ENCODE measurements around the gene ARID3B.
A peak's percentile ranks its signal among the peaks of the same experiment; 100 is the strongest.
"Not testable (repeated sequence)": the region's sequence is repeated elsewhere in the genome, so short reads cannot be mapped to it uniquely, and the experiment has no call there.

ARID3B gene

GRCh38 chr15:74624020-74624602 is 83.1 kb downstream of the ARID3B start:
- no peak for DNase-seq

GRCh38 chr15:74625693-74626092 is 84.7 kb downstream of the ARID3B start:
- DNase-seq, result no peak

- DNase-seq, result no peak
Observed at GRCh38 chr15:74626336-74626735, 85.3 kb downstream of the ARID3B start.

GRCh38 chr15:74626752-74627692 is 86.0 kb downstream of the ARID3B start:
- DNase-seq, result no peak

GRCh38 chr15:74627766-74628165 is 86.7 kb downstream of the ARID3B start:
- no peak for DNase-seq

- no peak for DNase-seq
Observed at GRCh38 chr15:74628199-74628598, 87.2 kb downstream of the ARID3B start.

GRCh38 chr15:74628949-74629348 is 87.9 kb downstream of the ARID3B start:
- DNase-seq, result no peak

GRCh38 chr15:74629696-74630095 is 88.7 kb downstream of the ARID3B start:
- not testable (repeated sequence) for DNase-seq

GRCh38 chr15:74630284-74631086 is 89.5 kb downstream of the ARID3B start:
- DNase-seq, result no peak

GRCh38 chr15:74631087-74631385 is 90.0 kb downstream of the ARID3B start:
- DNase-seq, result no peak

GRCh38 chr15:74631408-74631807 is 90.4 kb downstream of the ARID3B start:
- DNase-seq, result no peak

GRCh38 chr15:74631935-74632560 is 91.0 kb downstream of the ARID3B start:
- peak; percentile 64 for DNase-seq

- DNase-seq, result no peak
Observed at GRCh38 chr15:74632601-74633000, 91.6 kb downstream of the ARID3B start.

- DNase-seq, result no peak
Observed at GRCh38 chr15:74633781-74634180, 92.8 kb downstream of the ARID3B start.

GRCh38 chr15:74635228-74635627 is 94.2 kb downstream of the ARID3B start:
- DNase-seq, result peak; percentile 74

- DNase-seq, result no peak
Observed at GRCh38 chr15:74636984-74637383, 96.0 kb downstream of the ARID3B start.

- no peak for DNase-seq
Observed at GRCh38 chr15:74641151-74641550, 100.1 kb downstream of the ARID3B start.

- no peak for DNase-seq
Observed at GRCh38 chr15:74642348-74642733, 101.3 kb downstream of the ARID3B start.

GRCh38 chr15:74642734-74643664 is 102.0 kb downstream of the ARID3B start:
- DNase-seq, result no peak

- no peak for DNase-seq
Observed at GRCh38 chr15:74643665-74644204, 102.7 kb downstream of the ARID3B start.

- no peak for DNase-seq
Observed at GRCh38 chr15:74646480-74646879, 105.5 kb downstream of the ARID3B start.

All from CD4-positive, alpha-beta T cell treated with Interleukin-6 for 4 hours (primary cell).